Progenitor cell of endocrine pancreas (in vitro differentiated cells): ENCODE results near the gene C1orf198. TPM values are rescaled to one million over a fixed set of nuclear protein-coding genes. Genes with fewer than 3 reads are reported as not detected.
A peak's percentile ranks its signal among the peaks of the same experiment; 100 is the strongest.

Experiments used
- DNase-seq: peaks from one replicate; pipeline ENCODE4 v3.0.0; 2021; ENCODE audit warnings: low spot score; ENCODE audit not compliant: unreplicated experiment
- H3K27ac Mint-ChIP-seq: 2 replicates; pipeline ENCODE4 v1.8.0; 2021; ENCODE audit warnings: mild to moderate bottlenecking, moderate library complexity, mixed read lengths
- H3K27me3 Mint-ChIP-seq: 2 replicates; pipeline ENCODE4 v1.8.0; 2021; ENCODE audit warnings: mixed read lengths
- H3K36me3 Mint-ChIP-seq: 2 replicates; pipeline ENCODE4 v1.8.0; 2022; ENCODE audit warnings: mixed read lengths; ENCODE audit not compliant: insufficient read depth
- H3K4me1 Mint-ChIP-seq: 2 replicates; pipeline ENCODE4 v1.8.0; 2021; ENCODE audit warnings: low read depth, mixed read lengths
- H3K4me3 Mint-ChIP-seq: 2 replicates; pipeline ENCODE4 v1.8.0; 2021; ENCODE audit warnings: low read depth, mild to moderate bottlenecking, moderate library complexity, mixed read lengths
- H3K9me3 Mint-ChIP-seq: 2 replicates; pipeline ENCODE4 v1.8.0; 2021; ENCODE audit warnings: low read depth, mixed read lengths
- long read RNA-seq: library from polyadenylated mRNA; unstranded; transcript quantifications from one replicate; pipeline ENCODE4 v2.0.0, GENCODE V29; 2020
- total RNA-seq: library from RNA; stranded (reverse); gene quantifications from 2 replicates; pipeline ENCODE4 v1.2.1, GENCODE V29; 2021
- TF ChIP-seq, protein P1 (sequence below): fragments of 200-600 bp; sonication (generic); IDR thresholded peaks from one replicate; pipeline ENCODE4 v1.5.0; 2021; ENCODE audit warnings: antibody characterized with exemption, mild to moderate bottlenecking; ENCODE audit not compliant: unreplicated experiment

Gene C1orf198, protein sequence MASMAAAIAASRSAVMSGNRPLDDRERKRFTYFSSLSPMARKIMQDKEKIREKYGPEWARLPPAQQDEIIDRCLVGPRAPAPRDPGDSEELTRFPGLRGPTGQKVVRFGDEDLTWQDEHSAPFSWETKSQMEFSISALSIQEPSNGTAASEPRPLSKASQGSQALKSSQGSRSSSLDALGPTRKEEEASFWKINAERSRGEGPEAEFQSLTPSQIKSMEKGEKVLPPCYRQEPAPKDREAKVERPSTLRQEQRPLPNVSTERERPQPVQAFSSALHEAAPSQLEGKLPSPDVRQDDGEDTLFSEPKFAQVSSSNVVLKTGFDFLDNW
- total RNA-seq: 67.8 and 70.1 TPM in 2 replicates
- long read RNA-seq, transcript C1orf198-201 (4 exons, 3,858 nt): major isoform, 18 of 35 reads
- long read RNA-seq, partial matches to known transcripts: 4 of 35 reads
- long read RNA-seq, other reads (novel, unspliced or antisense): 13 of 35 reads

GRCh38 chr1:230867903-230868735 is at the start of gene C1orf198:
TSS of gene C1orf198 (minus strand) at chr1:230868521. CDS start at chr1:230868512, 9 bp downstream.
- H3K27me3 Mint-ChIP-seq: no peaks in the 10 kb centered on the region
- no peaks in the 10 kb centered on the region for H3K9me3 Mint-ChIP-seq
- peak; percentile 84 for DNase-seq
- H3K4me3 Mint-ChIP-seq: peak within 1 kb of the TSS; percentile 91
- peak within 1 kb of the TSS; percentile 99 for H3K27ac Mint-ChIP-seq
- H3K36me3 Mint-ChIP-seq: peaks cover 1% of the 10 kb centered on the region
- TF ChIP-seq, protein P1, sequence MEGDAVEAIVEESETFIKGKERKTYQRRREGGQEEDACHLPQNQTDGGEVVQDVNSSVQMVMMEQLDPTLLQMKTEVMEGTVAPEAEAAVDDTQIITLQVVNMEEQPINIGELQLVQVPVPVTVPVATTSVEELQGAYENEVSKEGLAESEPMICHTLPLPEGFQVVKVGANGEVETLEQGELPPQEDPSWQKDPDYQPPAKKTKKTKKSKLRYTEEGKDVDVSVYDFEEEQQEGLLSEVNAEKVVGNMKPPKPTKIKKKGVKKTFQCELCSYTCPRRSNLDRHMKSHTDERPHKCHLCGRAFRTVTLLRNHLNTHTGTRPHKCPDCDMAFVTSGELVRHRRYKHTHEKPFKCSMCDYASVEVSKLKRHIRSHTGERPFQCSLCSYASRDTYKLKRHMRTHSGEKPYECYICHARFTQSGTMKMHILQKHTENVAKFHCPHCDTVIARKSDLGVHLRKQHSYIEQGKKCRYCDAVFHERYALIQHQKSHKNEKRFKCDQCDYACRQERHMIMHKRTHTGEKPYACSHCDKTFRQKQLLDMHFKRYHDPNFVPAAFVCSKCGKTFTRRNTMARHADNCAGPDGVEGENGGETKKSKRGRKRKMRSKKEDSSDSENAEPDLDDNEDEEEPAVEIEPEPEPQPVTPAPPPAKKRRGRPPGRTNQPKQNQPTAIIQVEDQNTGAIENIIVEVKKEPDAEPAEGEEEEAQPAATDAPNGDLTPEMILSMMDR: no peak
- peaks cover 43% of the 10 kb centered on the region for H3K4me1 Mint-ChIP-seq

DNA sequence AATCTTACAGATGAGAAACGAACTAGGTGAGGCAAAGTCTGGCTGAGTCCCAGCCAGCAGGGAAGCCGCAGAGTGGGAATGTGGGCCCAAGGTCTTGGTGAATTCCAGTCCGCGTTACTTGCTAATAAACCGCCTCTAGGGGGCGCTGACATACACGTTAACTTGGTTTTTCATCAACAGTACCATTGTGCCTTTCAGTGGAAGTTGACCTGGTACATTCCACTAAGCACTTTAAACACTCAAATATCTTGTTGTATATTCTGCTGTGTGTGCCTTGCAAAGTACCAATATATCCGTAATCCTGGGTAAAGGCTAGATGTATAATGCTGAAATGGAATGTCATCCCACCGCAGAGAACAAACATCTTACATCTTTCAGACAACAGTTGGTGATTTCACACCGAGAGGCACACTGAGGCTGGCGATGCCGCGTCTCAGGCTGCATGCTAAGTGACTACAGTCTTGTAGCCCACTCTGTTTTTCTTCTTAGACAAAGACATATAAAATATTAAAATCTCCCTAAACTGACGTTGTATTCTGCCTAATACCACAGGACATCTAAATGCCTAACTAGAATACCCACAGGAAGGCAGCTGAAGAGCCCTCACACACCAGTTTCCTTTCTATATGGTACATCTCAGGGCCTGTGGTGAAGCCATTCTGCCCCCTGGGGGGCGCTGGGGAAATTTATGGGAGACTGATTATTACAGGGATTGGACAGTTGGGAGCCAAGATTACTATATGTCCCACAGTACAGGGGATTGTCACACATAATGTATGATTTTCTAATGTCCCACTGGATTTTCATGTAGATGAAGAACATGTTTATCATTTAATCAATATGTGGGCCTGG is 49.2 kb upstream of the C1orf198 start:
- TF ChIP-seq, protein P1: peak; percentile 76
- H3K4me3 Mint-ChIP-seq: no peak overlapping the region
- no peak overlapping the region for H3K27ac Mint-ChIP-seq
- peak; percentile 63 for DNase-seq
- peaks cover 14% of the 10 kb centered on the region for H3K36me3 Mint-ChIP-seq
- H3K9me3 Mint-ChIP-seq: no peaks in the 10 kb centered on the region
- peaks cover 2% of the 10 kb centered on the region for H3K4me1 Mint-ChIP-seq
- H3K27me3 Mint-ChIP-seq: no peaks in the 10 kb centered on the region

DNA sequence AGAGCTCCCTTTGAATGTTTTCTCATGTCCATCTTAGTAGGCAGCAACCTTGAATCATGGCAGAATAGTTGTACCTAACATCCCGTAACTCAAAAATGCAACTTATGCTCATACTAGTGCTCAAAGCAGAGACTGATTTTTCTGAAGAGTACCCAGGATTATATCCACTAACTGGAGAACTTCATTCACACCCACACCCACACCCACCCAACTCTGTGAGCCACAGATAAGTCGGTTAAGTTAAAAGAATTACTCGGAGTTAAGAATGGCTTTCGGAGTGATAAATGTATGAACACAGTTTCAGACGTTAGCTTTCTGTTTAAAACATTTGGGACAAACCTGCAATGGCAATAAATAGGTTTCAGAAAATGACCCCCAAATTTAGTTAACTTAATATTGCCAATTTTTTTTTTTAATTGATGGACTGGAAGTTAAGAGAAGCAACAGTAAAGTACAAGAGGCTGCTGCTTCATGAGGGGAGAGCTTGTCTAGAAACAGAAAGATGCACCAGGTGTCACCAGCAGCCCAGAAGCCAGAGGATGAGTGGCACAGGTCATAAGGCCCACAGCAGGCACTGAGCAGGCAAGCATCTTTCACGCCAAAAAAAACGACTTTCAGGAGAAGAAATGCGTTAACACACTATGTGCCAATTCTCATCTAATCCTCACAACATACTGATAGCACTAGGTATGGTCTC is 48.4 kb upstream of the C1orf198 start:
- H3K4me3 Mint-ChIP-seq: no peak overlapping the region
- DNase-seq: no peak
- H3K27me3 Mint-ChIP-seq: no peaks in the 10 kb centered on the region
- H3K36me3 Mint-ChIP-seq: peaks cover 10% of the 10 kb centered on the region
- TF ChIP-seq, protein P1: no peak
- H3K9me3 Mint-ChIP-seq: no peaks in the 10 kb centered on the region
- no peak overlapping the region for H3K27ac Mint-ChIP-seq
- H3K4me1 Mint-ChIP-seq: no peaks in the 10 kb centered on the region

- Mint-ChIP-seq H3K27ac (peak overlapping the region; percentile 33), H3K4me3 (no peak overlapping the region), H3K9me3 (no peaks in the 10 kb centered on the region), H3K27me3 (no peaks in the 10 kb centered on the region), H3K36me3 (peaks cover 16% of the 10 kb centered on the region), H3K4me1 (no peaks in the 10 kb centered on the region)
- TF ChIP-seq, protein P1: no peak
- no peak for DNase-seq
These were observed 46.8 kb upstream of the C1orf198 start for GRCh38 chr1:230915078-230915477.
